WTC11 (cell line): ENCODE measurements around the gene HOXB1.

Experiments used
- SMAD3 ChIP-seq: sonication (generic); formaldehyde crosslinking; IDR thresholded peaks from 2 replicates; pipeline ENCODE4 v1.8.0; 2022; ENCODE audit warnings: missing genetic modification reagents, mild to moderate bottlenecking, borderline replicate concordance
- TP53 ChIP-seq: sonication (generic); formaldehyde crosslinking; IDR thresholded peaks from 2 replicates; pipeline ENCODE4 v1.8.1; 2023; ENCODE audit warnings: mild to moderate bottlenecking, missing genetic modification reagents
- ZBTB21 ChIP-seq: sonication (generic); formaldehyde crosslinking; IDR thresholded peaks from 2 replicates; pipeline ENCODE4 v1.8.1; 2023; ENCODE audit warnings: mild to moderate bottlenecking, missing genetic modification reagents, borderline replicate concordance
- TF ChIP-seq, protein P1 (sequence below): sonication (generic); formaldehyde crosslinking; conservative IDR thresholded peaks from 2 replicates; pipeline ENCODE4 v1.8.1; 2023; ENCODE audit warnings: mild to moderate bottlenecking, low read depth, missing genetic modification reagents, moderate library complexity
- TF ChIP-seq, protein P2 (sequence below): sonication (generic); formaldehyde crosslinking; IDR thresholded peaks from 2 replicates; pipeline ENCODE4 v1.8.0; 2022; ENCODE audit warnings: mild to moderate bottlenecking, missing genetic modification reagents
- TF ChIP-seq, protein P3 (sequence below): sonication (generic); formaldehyde crosslinking; IDR thresholded peaks from 2 replicates; pipeline ENCODE4 v1.8.0; 2023; ENCODE audit warnings: missing genetic modification reagents
- TF ChIP-seq, protein P4 (sequence below): fragments of 200-600 bp; IDR thresholded peaks from 2 replicates; pipeline ENCODE4 v1.8.0; 2022; ENCODE audit warnings: antibody characterized with exemption
- TF ChIP-seq, protein P5 (sequence below): sonication (generic); formaldehyde crosslinking; IDR thresholded peaks from 2 replicates; pipeline ENCODE4 v1.8.1; 2022; ENCODE audit warnings: low read depth, mild to moderate bottlenecking, moderate library complexity, missing genetic modification reagents, borderline replicate concordance

DNA sequence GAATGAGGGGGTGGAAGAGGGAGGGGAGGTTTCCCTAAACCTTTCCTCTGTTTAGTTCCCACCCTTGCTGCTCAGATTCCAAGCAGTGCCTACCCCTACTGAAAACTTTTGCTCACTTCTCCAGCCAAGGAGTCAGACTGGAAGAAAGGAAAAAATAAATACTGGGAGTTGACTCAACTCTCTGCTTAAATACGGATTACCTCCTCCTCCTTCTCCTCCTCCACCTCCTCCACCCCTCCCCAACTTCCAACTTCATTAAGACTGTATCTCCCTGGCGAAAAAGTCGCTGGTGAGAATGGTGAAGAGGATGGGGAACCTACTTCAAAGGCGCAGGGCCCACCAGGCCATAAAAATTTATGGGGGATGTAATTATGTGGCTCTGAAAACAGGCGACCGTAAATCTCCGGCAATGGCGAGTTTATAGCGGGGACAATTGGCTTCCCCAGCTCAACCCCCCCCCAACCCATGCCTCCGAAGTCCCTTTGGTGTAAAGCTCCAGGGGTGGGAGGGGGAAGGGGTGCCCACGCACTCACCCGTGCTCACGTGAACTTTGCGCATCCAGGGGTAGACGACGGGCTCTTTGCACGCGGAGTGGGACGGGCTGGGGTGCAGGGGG is 46.6 kb upstream of the HOXB1 start:
- no peak for TF ChIP-seq TP53
- TF ChIP-seq, protein P1, sequence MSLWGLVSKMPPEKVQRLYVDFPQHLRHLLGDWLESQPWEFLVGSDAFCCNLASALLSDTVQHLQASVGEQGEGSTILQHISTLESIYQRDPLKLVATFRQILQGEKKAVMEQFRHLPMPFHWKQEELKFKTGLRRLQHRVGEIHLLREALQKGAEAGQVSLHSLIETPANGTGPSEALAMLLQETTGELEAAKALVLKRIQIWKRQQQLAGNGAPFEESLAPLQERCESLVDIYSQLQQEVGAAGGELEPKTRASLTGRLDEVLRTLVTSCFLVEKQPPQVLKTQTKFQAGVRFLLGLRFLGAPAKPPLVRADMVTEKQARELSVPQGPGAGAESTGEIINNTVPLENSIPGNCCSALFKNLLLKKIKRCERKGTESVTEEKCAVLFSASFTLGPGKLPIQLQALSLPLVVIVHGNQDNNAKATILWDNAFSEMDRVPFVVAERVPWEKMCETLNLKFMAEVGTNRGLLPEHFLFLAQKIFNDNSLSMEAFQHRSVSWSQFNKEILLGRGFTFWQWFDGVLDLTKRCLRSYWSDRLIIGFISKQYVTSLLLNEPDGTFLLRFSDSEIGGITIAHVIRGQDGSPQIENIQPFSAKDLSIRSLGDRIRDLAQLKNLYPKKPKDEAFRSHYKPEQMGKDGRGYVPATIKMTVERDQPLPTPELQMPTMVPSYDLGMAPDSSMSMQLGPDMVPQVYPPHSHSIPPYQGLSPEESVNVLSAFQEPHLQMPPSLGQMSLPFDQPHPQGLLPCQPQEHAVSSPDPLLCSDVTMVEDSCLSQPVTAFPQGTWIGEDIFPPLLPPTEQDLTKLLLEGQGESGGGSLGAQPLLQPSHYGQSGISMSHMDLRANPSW (CRISPR knock-in tag): no peak
- TF ChIP-seq, protein P2, sequence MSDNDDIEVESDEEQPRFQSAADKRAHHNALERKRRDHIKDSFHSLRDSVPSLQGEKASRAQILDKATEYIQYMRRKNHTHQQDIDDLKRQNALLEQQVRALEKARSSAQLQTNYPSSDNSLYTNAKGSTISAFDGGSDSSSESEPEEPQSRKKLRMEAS: no peak
- TF ChIP-seq, protein P3, sequence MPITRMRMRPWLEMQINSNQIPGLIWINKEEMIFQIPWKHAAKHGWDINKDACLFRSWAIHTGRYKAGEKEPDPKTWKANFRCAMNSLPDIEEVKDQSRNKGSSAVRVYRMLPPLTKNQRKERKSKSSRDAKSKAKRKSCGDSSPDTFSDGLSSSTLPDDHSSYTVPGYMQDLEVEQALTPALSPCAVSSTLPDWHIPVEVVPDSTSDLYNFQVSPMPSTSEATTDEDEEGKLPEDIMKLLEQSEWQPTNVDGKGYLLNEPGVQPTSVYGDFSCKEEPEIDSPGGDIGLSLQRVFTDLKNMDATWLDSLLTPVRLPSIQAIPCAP: no peak
- TF ChIP-seq, protein P4, sequence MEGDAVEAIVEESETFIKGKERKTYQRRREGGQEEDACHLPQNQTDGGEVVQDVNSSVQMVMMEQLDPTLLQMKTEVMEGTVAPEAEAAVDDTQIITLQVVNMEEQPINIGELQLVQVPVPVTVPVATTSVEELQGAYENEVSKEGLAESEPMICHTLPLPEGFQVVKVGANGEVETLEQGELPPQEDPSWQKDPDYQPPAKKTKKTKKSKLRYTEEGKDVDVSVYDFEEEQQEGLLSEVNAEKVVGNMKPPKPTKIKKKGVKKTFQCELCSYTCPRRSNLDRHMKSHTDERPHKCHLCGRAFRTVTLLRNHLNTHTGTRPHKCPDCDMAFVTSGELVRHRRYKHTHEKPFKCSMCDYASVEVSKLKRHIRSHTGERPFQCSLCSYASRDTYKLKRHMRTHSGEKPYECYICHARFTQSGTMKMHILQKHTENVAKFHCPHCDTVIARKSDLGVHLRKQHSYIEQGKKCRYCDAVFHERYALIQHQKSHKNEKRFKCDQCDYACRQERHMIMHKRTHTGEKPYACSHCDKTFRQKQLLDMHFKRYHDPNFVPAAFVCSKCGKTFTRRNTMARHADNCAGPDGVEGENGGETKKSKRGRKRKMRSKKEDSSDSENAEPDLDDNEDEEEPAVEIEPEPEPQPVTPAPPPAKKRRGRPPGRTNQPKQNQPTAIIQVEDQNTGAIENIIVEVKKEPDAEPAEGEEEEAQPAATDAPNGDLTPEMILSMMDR: no peak
- TF ChIP-seq ZBTB21 (CRISPR knock-in tag): no peak
- TF ChIP-seq, protein P5, sequence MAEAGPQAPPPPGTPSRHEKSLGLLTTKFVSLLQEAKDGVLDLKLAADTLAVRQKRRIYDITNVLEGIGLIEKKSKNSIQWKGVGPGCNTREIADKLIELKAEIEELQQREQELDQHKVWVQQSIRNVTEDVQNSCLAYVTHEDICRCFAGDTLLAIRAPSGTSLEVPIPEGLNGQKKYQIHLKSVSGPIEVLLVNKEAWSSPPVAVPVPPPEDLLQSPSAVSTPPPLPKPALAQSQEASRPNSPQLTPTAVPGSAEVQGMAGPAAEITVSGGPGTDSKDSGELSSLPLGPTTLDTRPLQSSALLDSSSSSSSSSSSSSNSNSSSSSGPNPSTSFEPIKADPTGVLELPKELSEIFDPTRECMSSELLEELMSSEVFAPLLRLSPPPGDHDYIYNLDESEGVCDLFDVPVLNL (CRISPR knock-in tag): no peak
- no peak for TF ChIP-seq SMAD3 (CRISPR knock-in tag)
